Calu3 (cell line): Measurements from ENCODE around the gene MACROD2. TPM values are rescaled to one million over a fixed set of nuclear protein-coding genes. Genes with fewer than 3 reads are reported as not detected.

ENCODE experiments used
- BruUV-seq: library from RNA; stranded (reverse); fragments of 400-500 nt; replicated peaks from 2 replicates; lab custom pipeline; 2021; lab: Mats Ljungman, UMichigan
- CTCF ChIA-PET: fragments of 300-600 bp; sonication (Branson Sonifier 250); formaldehyde crosslinking; loops from one replicate; lab custom pipeline; 2022; ENCODE audit warnings: antibody characterized with exemption; lab: Charles Lee
- DNase-seq: peaks from one replicate; pipeline ENCODE4 v3.0.0; 2022
- H3K27ac Mint-ChIP-seq: one replicate; pipeline ENCODE4 v1.8.0; 2022; ENCODE audit warnings: mixed read lengths; ENCODE audit not compliant: unreplicated experiment
- H3K27me3 Mint-ChIP-seq: one replicate; pipeline ENCODE4 v1.8.0; 2022; ENCODE audit warnings: mixed read lengths; ENCODE audit not compliant: unreplicated experiment
- H3K36me3 Mint-ChIP-seq: one replicate; pipeline ENCODE4 v1.8.0; 2022; ENCODE audit warnings: mild to moderate bottlenecking, moderate library complexity, mixed read lengths; ENCODE audit not compliant: insufficient read depth, unreplicated experiment
- H3K4me1 Mint-ChIP-seq: one replicate; pipeline ENCODE4 v1.8.0; 2022; ENCODE audit warnings: mild to moderate bottlenecking, low read depth, mixed read lengths; ENCODE audit not compliant: unreplicated experiment
- H3K4me3 Mint-ChIP-seq: one replicate; pipeline ENCODE4 v1.8.0; 2022; ENCODE audit warnings: mild to moderate bottlenecking, low read depth, moderate library complexity, mixed read lengths; ENCODE audit not compliant: unreplicated experiment
- H3K9me3 Mint-ChIP-seq: one replicate; pipeline ENCODE4 v1.8.0; 2022; ENCODE audit warnings: low read depth, mixed read lengths; ENCODE audit not compliant: unreplicated experiment
- CTCF ChIP-seq: fragments of 200-600 bp; IDR thresholded peaks from one replicate; pipeline ENCODE4 v1.8.0; 2022; ENCODE audit warnings: antibody characterized with exemption; ENCODE audit not compliant: unreplicated experiment
- intact Hi-C: fragments of 100-400 bp; cut with micrococcal nuclease; formaldehyde crosslinking; loops from one replicate; pipeline ENCODE4 v1.10.0; 2022; ENCODE audit not compliant: unreplicated experiment
- total RNA-seq: library from RNA; stranded (reverse); gene quantifications from 2 replicates; pipeline ENCODE4 v1.2.3, GENCODE V29; 2022

The MACROD2 gene
- total RNA-seq, 1 experiment from 2014 or later, result 29.4 TPM

GRCh38 chr20:14404515-14404914 lies 409.2 kb downstream of the MACROD2 start:
- CTCF ChIA-PET, result no interaction called here
- no peak overlapping the region for H3K27ac Mint-ChIP-seq
- H3K27me3 Mint-ChIP-seq, result no peaks in the 10 kb centered on the region
- no peak for TF ChIP-seq CTCF
- no peaks in the 10 kb centered on the region for H3K9me3 Mint-ChIP-seq
- H3K4me3 Mint-ChIP-seq, result no peak overlapping the region
- BruUV-seq, result no TSS peak
- intact Hi-C loops, result no loop called here
- H3K36me3 Mint-ChIP-seq, result no peaks in the 10 kb centered on the region
- H3K4me1 Mint-ChIP-seq, result peaks cover 26% of the 10 kb centered on the region
- DNase-seq, result no peak

GRCh38 chr20:14406495-14406894 lies 411.2 kb downstream of the MACROD2 start:
- DNase-seq, result no peak
- BruUV-seq, result no TSS peak
- Mint-ChIP-seq H3K9me3 (no peaks in the 10 kb centered on the region), H3K27me3 (no peaks in the 10 kb centered on the region), H3K27ac (peak overlapping the region; percentile 34), H3K36me3 (no peaks in the 10 kb centered on the region), H3K4me3 (no peak overlapping the region), H3K4me1 (peaks cover 44% of the 10 kb centered on the region)
- intact Hi-C loops, result no loop called here
- no peak for TF ChIP-seq CTCF
- CTCF ChIA-PET, result no interaction called here

- CTCF ChIA-PET, result no interaction called here
- peaks cover 48% of the 10 kb centered on the region for H3K4me1 Mint-ChIP-seq
- no peak for TF ChIP-seq CTCF
- H3K27me3 Mint-ChIP-seq, result no peaks in the 10 kb centered on the region
- peak overlapping the region; percentile 62 for H3K27ac Mint-ChIP-seq
- no peak overlapping the region for H3K4me3 Mint-ChIP-seq
- DNase-seq, result no peak
- BruUV-seq, result no TSS peak
- no peaks in the 10 kb centered on the region for H3K9me3 Mint-ChIP-seq
- intact Hi-C loops, result no loop called here
- no peaks in the 10 kb centered on the region for H3K36me3 Mint-ChIP-seq
Measured at GRCh38 chr20:14407336-14407735, 412.0 kb downstream of the MACROD2 start.

- peaks cover 70% of the 10 kb centered on the region for H3K4me1 Mint-ChIP-seq
Measured at GRCh38 chr20:14410869-14411555, 415.7 kb downstream of the MACROD2 start.

More at GRCh38 chr20:14410869-14411555, 415.7 kb downstream of the MACROD2 start:
- intact Hi-C loops, result loop anchor here (5.0 to 10.0 kb wide), 2 partner anchors 74 to 204 kb away; partner anchors contain the start of gene FLRT3
- peak; percentile 2 for DNase-seq
- CTCF ChIA-PET, result no interaction called here
- TF ChIP-seq CTCF, result no peak
- Mint-ChIP-seq H3K9me3 (no peaks in the 10 kb centered on the region), H3K27ac (no peak overlapping the region), H3K4me3 (no peak overlapping the region), H3K36me3 (peaks cover 4% of the 10 kb centered on the region), H3K27me3 (no peaks in the 10 kb centered on the region)
- BruUV-seq, result no TSS peak
